ENCODE data around the gene PLD1.

- TF ChIP-seq, protein P1, sequence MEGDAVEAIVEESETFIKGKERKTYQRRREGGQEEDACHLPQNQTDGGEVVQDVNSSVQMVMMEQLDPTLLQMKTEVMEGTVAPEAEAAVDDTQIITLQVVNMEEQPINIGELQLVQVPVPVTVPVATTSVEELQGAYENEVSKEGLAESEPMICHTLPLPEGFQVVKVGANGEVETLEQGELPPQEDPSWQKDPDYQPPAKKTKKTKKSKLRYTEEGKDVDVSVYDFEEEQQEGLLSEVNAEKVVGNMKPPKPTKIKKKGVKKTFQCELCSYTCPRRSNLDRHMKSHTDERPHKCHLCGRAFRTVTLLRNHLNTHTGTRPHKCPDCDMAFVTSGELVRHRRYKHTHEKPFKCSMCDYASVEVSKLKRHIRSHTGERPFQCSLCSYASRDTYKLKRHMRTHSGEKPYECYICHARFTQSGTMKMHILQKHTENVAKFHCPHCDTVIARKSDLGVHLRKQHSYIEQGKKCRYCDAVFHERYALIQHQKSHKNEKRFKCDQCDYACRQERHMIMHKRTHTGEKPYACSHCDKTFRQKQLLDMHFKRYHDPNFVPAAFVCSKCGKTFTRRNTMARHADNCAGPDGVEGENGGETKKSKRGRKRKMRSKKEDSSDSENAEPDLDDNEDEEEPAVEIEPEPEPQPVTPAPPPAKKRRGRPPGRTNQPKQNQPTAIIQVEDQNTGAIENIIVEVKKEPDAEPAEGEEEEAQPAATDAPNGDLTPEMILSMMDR (IDR thresholded peaks at IDR 0.05; ENCODE audit: low read depth, low read length, missing input control): no peak
- TF ChIP-seq RAD21 (IDR thresholded peaks at IDR 0.05) (no peak), SP1 (IDR thresholded peaks at IDR 0.05) (no peak)
Measured at GRCh38 chr3:171688593-171688992, 121.7 kb downstream of the PLD1 start.
